Measurements from ENCODE around the gene MAST4.

Gene MAST4

DNA sequence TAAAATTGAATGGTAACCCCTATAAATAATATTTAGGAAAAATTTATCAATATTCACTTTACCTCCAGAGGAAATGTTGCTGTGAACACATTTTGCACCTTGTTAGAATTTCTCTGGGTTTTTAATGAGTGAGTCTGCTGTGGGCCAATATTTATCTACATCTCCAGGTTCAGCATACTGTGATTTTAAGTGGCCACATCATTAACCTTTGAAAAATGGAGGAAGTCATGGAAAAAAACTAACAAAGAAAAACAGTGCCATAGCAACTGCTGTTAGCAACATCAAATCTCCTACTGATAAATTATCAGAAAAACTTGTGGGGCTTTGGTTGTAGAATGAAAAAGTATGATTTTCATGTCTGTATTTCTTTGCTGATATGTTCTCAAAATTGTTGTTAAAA lies 545.5 kb downstream of the MAST4 start:
- DNase-seq = no peak
- H3K27me3 ChIP-seq (replicated peaks; ENCODE audit: control insufficient read depth, insufficient read depth, low read length, poor library complexity, severe bottlenecking) = no peaks in the 10 kb centered on the region
- H3K27ac ChIP-seq (ENCODE audit: insufficient read depth, low read length, poor library complexity, severe bottlenecking) = no peak overlapping the region
- peaks cover 51% of the 10 kb centered on the region for H3K36me3 ChIP-seq (ENCODE audit: control insufficient read depth, insufficient read depth, low read length)
- H3K4me3 ChIP-seq (ENCODE audit: insufficient read depth, low read depth, low read length, poor library complexity, severe bottlenecking) = no peak overlapping the region
- H3K4me1 ChIP-seq (ENCODE audit: control insufficient read depth, insufficient read depth, low read length, poor library complexity, severe bottlenecking) = no peaks in the 10 kb centered on the region
- no peaks in the 10 kb centered on the region for H3K9me3 ChIP-seq (ENCODE audit: control insufficient read depth, low read length)

- Histone ChIP-seq H3K4me3 (ENCODE audit: insufficient read depth, low read depth, low read length, poor library complexity, severe bottlenecking) (no peak overlapping the region), H3K4me1 (ENCODE audit: control insufficient read depth, insufficient read depth, low read length, poor library complexity, severe bottlenecking) (no peaks in the 10 kb centered on the region), H3K9me3 (ENCODE audit: control insufficient read depth, low read length) (no peaks in the 10 kb centered on the region), H3K36me3 (ENCODE audit: control insufficient read depth, insufficient read depth, low read length) (peaks cover 44% of the 10 kb centered on the region), H3K27me3 (replicated peaks; ENCODE audit: control insufficient read depth, insufficient read depth, low read length, poor library complexity, severe bottlenecking) (no peaks in the 10 kb centered on the region), H3K27ac (ENCODE audit: insufficient read depth, low read length, poor library complexity, severe bottlenecking) (no peak overlapping the region)
- no peak for DNase-seq
These were observed 546.6 kb downstream of the MAST4 start for GRCh38 chr5:67142816-67143215.

- Histone ChIP-seq H3K4me1 (ENCODE audit: control insufficient read depth, insufficient read depth, low read length, poor library complexity, severe bottlenecking) (no peaks in the 10 kb centered on the region), H3K27me3 (replicated peaks; ENCODE audit: control insufficient read depth, insufficient read depth, low read length, poor library complexity, severe bottlenecking) (no peaks in the 10 kb centered on the region), H3K4me3 (ENCODE audit: insufficient read depth, low read depth, low read length, poor library complexity, severe bottlenecking) (no peak overlapping the region), H3K36me3 (ENCODE audit: control insufficient read depth, insufficient read depth, low read length) (peaks cover 44% of the 10 kb centered on the region), H3K9me3 (ENCODE audit: control insufficient read depth, low read length) (no peaks in the 10 kb centered on the region), H3K27ac (ENCODE audit: insufficient read depth, low read length, poor library complexity, severe bottlenecking) (no peak overlapping the region)
- no peak for DNase-seq
These were observed 547.4 kb downstream of the MAST4 start for GRCh38 chr5:67143549-67143948.

DNA sequence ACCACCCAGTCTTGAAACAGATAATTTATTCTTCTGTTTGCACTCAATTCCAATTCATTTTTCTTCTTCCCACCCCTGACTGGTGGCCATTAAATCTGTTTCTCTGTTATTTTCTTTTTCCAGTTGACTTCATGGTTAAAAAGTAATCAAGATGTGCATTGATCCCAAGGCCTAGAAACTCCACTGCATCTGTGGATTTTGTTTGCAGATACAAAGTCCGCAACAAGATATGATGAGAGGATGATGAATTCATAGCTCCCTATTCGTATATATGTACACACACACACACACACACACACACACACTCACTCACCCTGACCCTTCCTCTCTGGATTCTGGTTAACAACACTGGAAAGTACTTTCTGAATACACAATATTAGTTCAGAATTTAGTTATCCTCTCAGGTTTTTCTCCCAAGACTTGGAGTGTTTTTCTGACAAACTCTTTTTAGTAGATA lies 548.0 kb downstream of the MAST4 start:
- no peaks in the 10 kb centered on the region for H3K27me3 ChIP-seq (replicated peaks; ENCODE audit: control insufficient read depth, insufficient read depth, low read length, poor library complexity, severe bottlenecking)
- DNase-seq = no peak
- H3K4me1 ChIP-seq (ENCODE audit: control insufficient read depth, insufficient read depth, low read length, poor library complexity, severe bottlenecking) = no peaks in the 10 kb centered on the region
- no peak overlapping the region for H3K4me3 ChIP-seq (ENCODE audit: insufficient read depth, low read depth, low read length, poor library complexity, severe bottlenecking)
- no peaks in the 10 kb centered on the region for H3K9me3 ChIP-seq (ENCODE audit: control insufficient read depth, low read length)
- peaks cover 44% of the 10 kb centered on the region for H3K36me3 ChIP-seq (ENCODE audit: control insufficient read depth, insufficient read depth, low read length)
- H3K27ac ChIP-seq (ENCODE audit: insufficient read depth, low read length, poor library complexity, severe bottlenecking) = no peak overlapping the region

DNA sequence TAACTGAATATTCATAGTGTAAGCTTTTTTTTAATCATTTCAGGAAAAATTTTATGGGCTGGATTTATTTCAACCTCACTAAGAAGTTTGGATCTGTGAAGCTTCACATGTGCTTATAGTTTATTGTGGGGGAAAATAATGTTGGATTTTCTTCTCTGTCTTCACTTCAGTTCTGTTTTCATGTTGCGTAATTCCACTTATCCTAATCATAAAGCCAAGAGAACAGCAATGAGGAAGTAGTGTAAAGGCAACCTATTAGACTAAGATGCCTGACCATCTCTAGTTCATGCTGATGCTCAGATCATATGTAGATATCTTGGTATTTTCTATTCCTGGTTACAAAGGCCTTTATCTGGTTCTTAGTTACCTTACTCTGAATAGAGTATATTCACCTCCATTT lies 550.4 kb downstream of the MAST4 start:
- Histone ChIP-seq H3K4me3 (ENCODE audit: insufficient read depth, low read depth, low read length, poor library complexity, severe bottlenecking) (no peak overlapping the region), H3K4me1 (ENCODE audit: control insufficient read depth, insufficient read depth, low read length, poor library complexity, severe bottlenecking) (no peaks in the 10 kb centered on the region), H3K9me3 (ENCODE audit: control insufficient read depth, low read length) (no peaks in the 10 kb centered on the region), H3K36me3 (ENCODE audit: control insufficient read depth, insufficient read depth, low read length) (peaks cover 39% of the 10 kb centered on the region), H3K27me3 (replicated peaks; ENCODE audit: control insufficient read depth, insufficient read depth, low read length, poor library complexity, severe bottlenecking) (no peaks in the 10 kb centered on the region), H3K27ac (ENCODE audit: insufficient read depth, low read length, poor library complexity, severe bottlenecking) (no peak overlapping the region)
- no peak for DNase-seq

GRCh38 chr5:67146981-67147380 lies 550.8 kb downstream of the MAST4 start:
- Histone ChIP-seq H3K9me3 (ENCODE audit: control insufficient read depth, low read length) (no peaks in the 10 kb centered on the region), H3K4me1 (ENCODE audit: control insufficient read depth, insufficient read depth, low read length, poor library complexity, severe bottlenecking) (no peaks in the 10 kb centered on the region), H3K27me3 (replicated peaks; ENCODE audit: control insufficient read depth, insufficient read depth, low read length, poor library complexity, severe bottlenecking) (no peaks in the 10 kb centered on the region), H3K4me3 (ENCODE audit: insufficient read depth, low read depth, low read length, poor library complexity, severe bottlenecking) (no peak overlapping the region), H3K36me3 (ENCODE audit: control insufficient read depth, insufficient read depth, low read length) (peaks cover 39% of the 10 kb centered on the region), H3K27ac (ENCODE audit: insufficient read depth, low read length, poor library complexity, severe bottlenecking) (no peak overlapping the region)
- no peak for DNase-seq

DNA sequence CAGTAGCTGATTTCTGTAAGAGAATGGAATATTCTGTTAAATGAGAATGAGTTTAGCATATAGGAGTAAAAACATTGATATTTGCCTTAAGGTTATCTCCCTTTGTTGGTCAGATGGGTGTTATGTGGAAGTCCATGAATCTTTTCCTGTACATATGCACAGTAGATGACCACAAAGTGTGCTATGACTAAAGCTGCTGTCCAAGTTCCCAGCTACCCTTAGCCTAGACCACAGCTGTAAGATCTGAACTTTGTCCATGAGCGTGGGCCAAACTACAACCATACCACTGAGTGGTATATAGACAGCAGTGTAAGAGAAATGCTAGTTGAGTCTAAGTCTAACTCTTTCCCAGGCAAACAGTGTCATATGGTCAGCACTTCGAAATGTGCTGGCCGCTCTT lies 551.6 kb downstream of the MAST4 start:
- Histone ChIP-seq H3K4me1 (ENCODE audit: control insufficient read depth, insufficient read depth, low read length, poor library complexity, severe bottlenecking) (no peaks in the 10 kb centered on the region), H3K4me3 (ENCODE audit: insufficient read depth, low read depth, low read length, poor library complexity, severe bottlenecking) (no peak overlapping the region), H3K27me3 (replicated peaks; ENCODE audit: control insufficient read depth, insufficient read depth, low read length, poor library complexity, severe bottlenecking) (no peaks in the 10 kb centered on the region), H3K36me3 (ENCODE audit: control insufficient read depth, insufficient read depth, low read length) (peaks cover 34% of the 10 kb centered on the region), H3K27ac (ENCODE audit: insufficient read depth, low read length, poor library complexity, severe bottlenecking) (no peak overlapping the region), H3K9me3 (ENCODE audit: control insufficient read depth, low read length) (no peaks in the 10 kb centered on the region)
- no peak for DNase-seq

- peaks cover 25% of the 10 kb centered on the region for H3K36me3 ChIP-seq (ENCODE audit: control insufficient read depth, insufficient read depth, low read length)
- H3K9me3 ChIP-seq (ENCODE audit: control insufficient read depth, low read length) = no peaks in the 10 kb centered on the region
- H3K4me1 ChIP-seq (ENCODE audit: control insufficient read depth, insufficient read depth, low read length, poor library complexity, severe bottlenecking) = no peaks in the 10 kb centered on the region
- no peaks in the 10 kb centered on the region for H3K27me3 ChIP-seq (replicated peaks; ENCODE audit: control insufficient read depth, insufficient read depth, low read length, poor library complexity, severe bottlenecking)
- H3K27ac ChIP-seq (ENCODE audit: insufficient read depth, low read length, poor library complexity, severe bottlenecking) = no peak overlapping the region
- DNase-seq = no peak
- H3K4me3 ChIP-seq (ENCODE audit: insufficient read depth, low read depth, low read length, poor library complexity, severe bottlenecking) = no peak overlapping the region
These were observed 553.1 kb downstream of the MAST4 start for GRCh38 chr5:67149057-67149950.

- Histone ChIP-seq H3K4me3 (ENCODE audit: insufficient read depth, low read depth, low read length, poor library complexity, severe bottlenecking) (no peak overlapping the region), H3K4me1 (ENCODE audit: control insufficient read depth, insufficient read depth, low read length, poor library complexity, severe bottlenecking) (no peaks in the 10 kb centered on the region), H3K36me3 (ENCODE audit: control insufficient read depth, insufficient read depth, low read length) (peaks cover 17% of the 10 kb centered on the region), H3K27me3 (replicated peaks; ENCODE audit: control insufficient read depth, insufficient read depth, low read length, poor library complexity, severe bottlenecking) (no peaks in the 10 kb centered on the region), H3K9me3 (ENCODE audit: control insufficient read depth, low read length) (no peaks in the 10 kb centered on the region), H3K27ac (ENCODE audit: insufficient read depth, low read length, poor library complexity, severe bottlenecking) (no peak overlapping the region)
- no peak for DNase-seq
These were observed 553.8 kb downstream of the MAST4 start for GRCh38 chr5:67149951-67150523.

GRCh38 chr5:67152400-67152799 lies 556.2 kb downstream of the MAST4 start:
- Histone ChIP-seq H3K36me3 (ENCODE audit: control insufficient read depth, insufficient read depth, low read length) (peaks cover 4% of the 10 kb centered on the region), H3K4me1 (ENCODE audit: control insufficient read depth, insufficient read depth, low read length, poor library complexity, severe bottlenecking) (peaks cover 5% of the 10 kb centered on the region), H3K9me3 (ENCODE audit: control insufficient read depth, low read length) (no peaks in the 10 kb centered on the region), H3K27me3 (replicated peaks; ENCODE audit: control insufficient read depth, insufficient read depth, low read length, poor library complexity, severe bottlenecking) (no peaks in the 10 kb centered on the region), H3K27ac (ENCODE audit: insufficient read depth, low read length, poor library complexity, severe bottlenecking) (no peak overlapping the region), H3K4me3 (ENCODE audit: insufficient read depth, low read depth, low read length, poor library complexity, severe bottlenecking) (no peak overlapping the region)
- no peak for DNase-seq
